Erythroblast (primary cell): ENCODE results near the gene IPO11.

Source experiments
- GATA1 ChIP-seq: IDR thresholded peaks from 2 replicates; pipeline ENCODE4 v1.6.1; 2011; ENCODE audit warnings: low read depth, mild to moderate bottlenecking, control low read depth, low read length, moderate library complexity
- POLR2A ChIP-seq: IDR thresholded peaks from 2 replicates; pipeline ENCODE4 v1.6.1; 2011; ENCODE audit warnings: mild to moderate bottlenecking, low read length

- TF ChIP-seq POLR2A (no peak), GATA1 (no peak)
These were observed 86.4 kb downstream of the IPO11 start for GRCh38 chr5:62498961-62499360.
